Retinal pigment epithelial cell (primary cell): ENCODE data around the gene DGAT2.

Experiments
- DNase-seq: peaks from one replicate; pipeline ENCODE4 v3.0.0-alpha.2; 2010; ENCODE audit warnings: low read depth
- H3K4me3 ChIP-seq: 2 replicates; pipeline ENCODE4 v1.5.1; 2011; ENCODE audit warnings: mild to moderate bottlenecking, low read length, control low read depth, moderate library complexity
- CTCF ChIP-seq: conservative IDR thresholded peaks from 2 replicates; pipeline ENCODE4 v1.5.1; 2011; ENCODE audit warnings: low read depth, low read length, control low read depth, inconsistent platforms

DGAT2 gene

GRCh38 chr11:75785187-75785586 is 16.6 kb downstream of the DGAT2 start:
- no peak for DNase-seq
- H3K4me3 ChIP-seq: no peak overlapping the region
- TF ChIP-seq CTCF: no peak

- H3K4me3 ChIP-seq: no peak overlapping the region
- no peak for TF ChIP-seq CTCF
- no peak for DNase-seq
Measured at GRCh38 chr11:75786101-75786736, 17.6 kb downstream of the DGAT2 start.

- DNase-seq: no peak
- TF ChIP-seq CTCF: no peak
- no peak overlapping the region for H3K4me3 ChIP-seq
Measured at GRCh38 chr11:75789521-75789920, 20.9 kb downstream of the DGAT2 start.

GRCh38 chr11:75790986-75791385 is 22.4 kb downstream of the DGAT2 start:
- TF ChIP-seq CTCF: no peak
- no peak overlapping the region for H3K4me3 ChIP-seq
- DNase-seq: no peak

GRCh38 chr11:75792127-75792731 is 23.7 kb downstream of the DGAT2 start:
- DNase-seq: no peak
- no peak overlapping the region for H3K4me3 ChIP-seq
- no peak for TF ChIP-seq CTCF

- no peak for TF ChIP-seq CTCF
- H3K4me3 ChIP-seq: no peak overlapping the region
- no peak for DNase-seq
Measured at GRCh38 chr11:75792997-75793800, 24.6 kb downstream of the DGAT2 start.
